Glomerular visceral epithelial cell (primary cell): ENCODE measurements around the gene USPL1.

Experiments
- DNase-seq: peaks from one replicate; pipeline ENCODE4 v3.0.0-alpha.2; 2016; ENCODE audit errors: extremely low spot score

USPL1 gene

GRCh38 chr13:30697177-30697953 is 79.6 kb downstream of the USPL1 start:
- no peak for DNase-seq

- DNase-seq, result no peak
These were observed 80.3 kb downstream of the USPL1 start for GRCh38 chr13:30697996-30698401.

- no peak for DNase-seq
These were observed 80.8 kb downstream of the USPL1 start for GRCh38 chr13:30698488-30699005.

- no peak for DNase-seq
These were observed 82.6 kb downstream of the USPL1 start for GRCh38 chr13:30700364-30700763.

GRCh38 chr13:30702006-30702405 is 84.3 kb downstream of the USPL1 start:
- DNase-seq, result no peak

- no peak for DNase-seq
These were observed 86.9 kb downstream of the USPL1 start for GRCh38 chr13:30704596-30704995.

GRCh38 chr13:30705680-30706079 is 88.0 kb downstream of the USPL1 start:
- no peak for DNase-seq

GRCh38 chr13:30708541-30708940 is 90.8 kb downstream of the USPL1 start:
- DNase-seq, result no peak
